PFSK-1 (cell line): ENCODE results near the gene HSBP1L1.
A peak's percentile ranks its signal among the peaks of the same experiment; 100 is the strongest.

Experiments
- FOXP2 ChIP-seq: optimal IDR thresholded peaks from 2 replicates; pipeline ENCODE3; 2011; ENCODE audit warnings: borderline replicate concordance, control low read depth, inconsistent platforms; ENCODE audit not compliant: insufficient read depth; ENCODE audit errors: extremely low read length, extremely low read depth
- POLR2AphosphoS5 ChIP-seq: IDR thresholded peaks from 2 replicates; pipeline ENCODE4 v1.6.1; 2012; ENCODE audit warnings: low read depth, mild to moderate bottlenecking, control low read depth, low read length, moderate library complexity
- SIN3A ChIP-seq: IDR thresholded peaks from 2 replicates; pipeline ENCODE4 v1.6.1; 2012; ENCODE audit warnings: mild to moderate bottlenecking, low read length, moderate library complexity, borderline replicate concordance; ENCODE audit not compliant: insufficient read depth
- TAF1 ChIP-seq: IDR thresholded peaks from 2 replicates; pipeline ENCODE4 v1.6.1; 2012; ENCODE audit warnings: low read length, control low read depth, borderline replicate concordance; ENCODE audit not compliant: insufficient read depth
- TF ChIP-seq, protein P1 (sequence below), 2 experiments: IDR thresholded peaks; 2 replicates each; pipeline versions ENCODE4 v1.6.1 to v1.8.0; 2011 to 2012; ENCODE audit warnings: low read depth in 2 of 2, low read length in 2 of 2, control low read depth in 1 of 2, inconsistent platforms in 1 of 2, mild to moderate bottlenecking in 1 of 2, moderate library complexity in 1 of 2; ENCODE audit not compliant: insufficient read depth in 1 of 2

Gene HSBP1L1

DNA sequence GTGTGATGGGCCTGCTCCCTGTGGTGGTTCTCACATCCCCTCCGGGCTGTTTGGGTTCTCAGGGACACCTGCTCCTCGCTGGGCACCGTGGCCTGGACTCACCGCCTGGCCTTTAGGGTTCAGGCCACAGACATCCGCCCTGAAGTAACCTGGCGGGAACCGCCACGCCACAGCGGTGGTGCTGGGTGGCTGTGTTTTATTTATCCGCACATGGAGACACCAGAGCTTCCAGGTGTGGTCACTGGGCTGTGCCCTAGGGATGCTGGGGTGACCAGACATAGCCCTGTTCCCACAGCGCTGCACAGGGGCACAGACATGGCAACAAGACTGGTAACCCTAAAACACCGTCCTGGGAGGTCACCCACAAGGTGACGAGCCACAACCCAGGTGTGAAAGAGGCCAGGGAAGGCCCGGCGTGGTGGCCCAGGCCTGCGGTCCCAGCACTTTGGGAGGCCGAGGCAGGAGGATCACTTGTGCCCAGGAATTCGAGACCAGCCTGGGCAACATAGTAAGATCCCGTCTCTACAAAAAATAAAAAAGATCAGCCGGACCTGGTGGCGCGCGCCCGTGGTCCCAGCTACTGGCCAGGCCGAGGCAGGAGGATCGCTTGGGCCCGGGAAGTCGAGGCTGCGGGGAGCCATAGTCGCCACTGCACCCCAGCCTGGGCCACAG, 649 bp upstream of the HSBP1L1 start:
- TF ChIP-seq, protein P1, sequence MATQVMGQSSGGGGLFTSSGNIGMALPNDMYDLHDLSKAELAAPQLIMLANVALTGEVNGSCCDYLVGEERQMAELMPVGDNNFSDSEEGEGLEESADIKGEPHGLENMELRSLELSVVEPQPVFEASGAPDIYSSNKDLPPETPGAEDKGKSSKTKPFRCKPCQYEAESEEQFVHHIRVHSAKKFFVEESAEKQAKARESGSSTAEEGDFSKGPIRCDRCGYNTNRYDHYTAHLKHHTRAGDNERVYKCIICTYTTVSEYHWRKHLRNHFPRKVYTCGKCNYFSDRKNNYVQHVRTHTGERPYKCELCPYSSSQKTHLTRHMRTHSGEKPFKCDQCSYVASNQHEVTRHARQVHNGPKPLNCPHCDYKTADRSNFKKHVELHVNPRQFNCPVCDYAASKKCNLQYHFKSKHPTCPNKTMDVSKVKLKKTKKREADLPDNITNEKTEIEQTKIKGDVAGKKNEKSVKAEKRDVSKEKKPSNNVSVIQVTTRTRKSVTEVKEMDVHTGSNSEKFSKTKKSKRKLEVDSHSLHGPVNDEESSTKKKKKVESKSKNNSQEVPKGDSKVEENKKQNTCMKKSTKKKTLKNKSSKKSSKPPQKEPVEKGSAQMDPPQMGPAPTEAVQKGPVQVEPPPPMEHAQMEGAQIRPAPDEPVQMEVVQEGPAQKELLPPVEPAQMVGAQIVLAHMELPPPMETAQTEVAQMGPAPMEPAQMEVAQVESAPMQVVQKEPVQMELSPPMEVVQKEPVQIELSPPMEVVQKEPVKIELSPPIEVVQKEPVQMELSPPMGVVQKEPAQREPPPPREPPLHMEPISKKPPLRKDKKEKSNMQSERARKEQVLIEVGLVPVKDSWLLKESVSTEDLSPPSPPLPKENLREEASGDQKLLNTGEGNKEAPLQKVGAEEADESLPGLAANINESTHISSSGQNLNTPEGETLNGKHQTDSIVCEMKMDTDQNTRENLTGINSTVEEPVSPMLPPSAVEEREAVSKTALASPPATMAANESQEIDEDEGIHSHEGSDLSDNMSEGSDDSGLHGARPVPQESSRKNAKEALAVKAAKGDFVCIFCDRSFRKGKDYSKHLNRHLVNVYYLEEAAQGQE (IDR thresholded peaks at IDR 0.05; ENCODE audit: insufficient read depth in 1 of 2, low read depth in 2 of 2, low read length in 2 of 2) = no peak
- TF ChIP-seq FOXP2 (no peak), TAF1 (no peak), SIN3A (no peak), POLR2AphosphoS5 (no peak)

GRCh38 chr18:79965119-79965902, 868 bp downstream of the HSBP1L1 start:
- no peak for TF ChIP-seq POLR2AphosphoS5
- TF ChIP-seq, protein P1 (IDR thresholded peaks at IDR 0.05; ENCODE audit: insufficient read depth in 1 of 2, low read depth in 2 of 2, low read length in 2 of 2) = no peak
- TF ChIP-seq SIN3A = no peak
- no peak for TF ChIP-seq TAF1
- peak; percentile 79 for TF ChIP-seq FOXP2

DNA sequence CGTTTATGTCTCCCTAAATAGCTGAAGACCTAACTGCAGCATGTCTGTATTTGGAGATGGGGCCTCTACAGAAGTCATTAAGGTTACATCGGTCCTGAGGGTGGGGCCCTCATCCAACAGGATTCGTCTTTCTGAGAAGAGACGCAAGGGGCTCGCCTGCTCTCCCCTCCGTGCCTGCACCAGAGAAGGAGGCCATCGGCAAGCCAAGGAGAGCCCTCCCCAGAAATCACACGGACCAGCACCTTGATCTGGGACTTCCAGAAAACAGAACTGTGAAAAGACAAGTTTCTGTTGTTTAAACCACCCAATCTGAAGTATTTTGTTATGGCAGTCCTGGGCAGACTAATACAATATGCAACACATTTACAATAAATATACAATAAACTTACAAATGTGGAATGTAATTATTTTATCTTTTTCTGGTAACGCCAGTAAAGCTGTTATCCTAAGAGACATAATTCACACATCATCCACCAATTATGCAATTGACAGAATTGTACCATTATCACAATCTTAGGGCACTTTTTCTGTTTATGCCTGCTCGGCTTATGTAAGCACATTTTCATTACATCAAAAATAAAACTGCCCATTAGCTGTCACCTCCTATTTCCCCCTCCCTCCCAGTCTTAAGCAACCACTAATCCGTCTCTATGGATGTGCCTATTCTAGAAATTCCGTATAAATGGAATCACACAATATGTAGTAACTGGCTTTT, 6.1 kb downstream of the HSBP1L1 start:
- no peak for TF ChIP-seq FOXP2
- TF ChIP-seq, protein P1 (IDR thresholded peaks at IDR 0.05; ENCODE audit: insufficient read depth in 1 of 2, low read depth in 2 of 2, low read length in 2 of 2) = no peak
- no peak for TF ChIP-seq SIN3A
- TF ChIP-seq POLR2AphosphoS5 = no peak
- no peak for TF ChIP-seq TAF1

DNA sequence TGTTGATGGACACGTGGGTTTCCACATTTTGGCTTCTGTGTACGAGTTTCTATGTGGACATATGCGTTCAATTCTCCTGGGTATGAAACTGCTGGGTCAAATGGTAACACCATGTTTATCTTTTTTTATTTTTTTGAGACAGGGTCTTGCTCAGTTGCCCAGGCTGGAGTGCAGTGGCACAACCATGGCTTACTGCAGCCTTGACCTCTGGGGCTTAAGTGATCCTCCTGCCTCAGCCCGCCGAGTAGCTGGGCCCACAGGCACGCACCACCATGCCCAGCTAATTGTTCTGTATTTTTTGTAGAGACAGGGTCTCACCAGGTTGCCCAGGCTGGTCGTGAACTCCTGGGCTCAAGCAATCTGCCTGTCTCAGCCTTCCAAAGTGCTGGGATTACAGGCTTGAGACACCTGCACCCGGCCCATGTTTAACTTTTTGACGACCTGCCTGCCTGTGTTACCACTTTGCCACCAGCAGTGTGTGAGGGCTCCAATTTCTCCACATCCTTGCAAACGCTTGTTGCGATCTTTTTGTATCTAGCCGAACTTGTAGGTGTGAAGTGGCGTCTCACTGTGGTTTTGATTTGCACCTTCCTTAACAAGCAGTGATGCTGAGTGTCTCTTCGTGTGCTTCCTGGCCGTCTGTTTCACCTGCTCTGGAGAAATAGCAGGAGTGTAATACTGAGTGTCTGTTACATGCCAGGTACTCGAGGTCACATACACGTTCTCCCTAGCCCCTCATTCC, 6.9 kb downstream of the HSBP1L1 start:
- TF ChIP-seq, protein P1 (IDR thresholded peaks at IDR 0.05; ENCODE audit: insufficient read depth in 1 of 2, low read depth in 2 of 2, low read length in 2 of 2) = no peak
- TF ChIP-seq SIN3A = no peak
- no peak for TF ChIP-seq FOXP2
- TF ChIP-seq POLR2AphosphoS5 = no peak
- no peak for TF ChIP-seq TAF1
